LHCN-M2 (cell line): Measurements from ENCODE around the gene CDH1. TPM values are rescaled to one million over a fixed set of nuclear protein-coding genes. Genes with fewer than 3 reads are reported as not detected.

Source experiments
- DNase-seq: peaks from one replicate; pipeline ENCODE4 v3.0.0-alpha.2; 2012; ENCODE audit warnings: low read depth
- total RNA-seq: library from RNA; depleted of rRNA; stranded (reverse); fragments of >200 nt; gene quantifications from 2 replicates; pipeline ENCODE4 v1.2.3, GENCODE V29; 2014

CDH1 gene
- total RNA-seq, 1 experiment from 2014 or later, result not detected

DNA sequence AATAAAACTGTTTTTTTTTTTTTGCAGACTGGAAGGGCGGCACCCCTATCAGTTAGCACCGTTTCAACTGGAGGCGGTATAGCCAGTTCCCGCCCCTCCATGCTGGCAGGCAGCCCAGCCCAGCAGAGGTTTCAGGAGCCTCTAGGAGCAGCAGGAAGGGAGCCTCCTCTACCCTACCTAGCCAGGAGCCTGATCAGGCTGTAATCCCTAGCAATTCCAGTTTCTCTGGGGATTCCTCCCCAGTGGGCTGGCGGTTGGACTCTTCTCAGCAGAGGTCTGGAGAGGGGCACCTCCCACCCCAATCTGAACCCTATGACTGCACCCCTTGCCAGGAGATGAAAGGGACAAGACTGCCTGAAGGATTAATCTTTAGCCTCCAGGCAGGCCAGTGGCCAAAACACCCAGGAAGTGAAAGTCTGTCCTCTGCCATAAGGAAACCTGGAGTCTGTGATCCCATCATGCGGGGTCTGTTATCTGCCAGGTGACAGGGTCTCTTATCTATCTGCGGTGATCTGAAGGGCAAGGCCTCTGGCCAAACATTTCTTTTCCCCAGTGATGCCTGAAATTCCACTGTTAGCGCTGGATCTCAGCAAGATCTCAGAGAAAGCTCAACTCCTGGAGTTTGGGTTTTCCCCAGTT lies 4.9 kb upstream of the CDH1 start:
- no peak for DNase-seq

DNA sequence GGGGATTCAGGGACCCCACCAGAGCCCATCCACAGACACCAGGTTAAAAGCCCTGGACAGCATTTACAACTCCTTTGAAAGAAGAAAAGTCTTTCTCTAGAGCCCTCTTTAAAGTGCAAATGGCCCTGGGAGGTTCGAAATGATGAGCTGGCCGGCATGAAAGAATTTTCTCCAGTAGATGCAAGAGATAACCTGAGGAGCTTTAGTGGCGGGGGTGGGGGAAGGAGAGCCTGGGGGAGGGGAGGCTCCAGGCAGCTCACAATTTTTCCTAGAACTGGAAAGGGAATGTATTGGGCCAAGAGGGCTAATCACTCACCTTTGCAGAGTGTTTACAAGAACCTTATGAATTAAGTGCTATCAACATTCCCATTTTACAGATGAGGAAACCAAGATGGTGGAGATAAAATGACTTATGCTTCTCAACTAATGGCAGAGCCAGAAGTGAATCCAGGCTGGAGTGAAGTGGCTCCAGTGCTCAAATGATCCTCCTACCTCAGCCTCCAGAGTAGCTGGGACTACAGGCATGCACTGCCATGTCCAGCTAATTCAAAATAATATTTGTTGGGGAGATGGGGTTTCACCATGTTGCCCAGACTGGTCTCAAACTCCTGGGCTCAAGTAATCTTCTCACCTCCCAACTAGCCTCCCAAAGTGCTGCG lies 4.2 kb upstream of the CDH1 start:
- no peak for DNase-seq

DNA sequence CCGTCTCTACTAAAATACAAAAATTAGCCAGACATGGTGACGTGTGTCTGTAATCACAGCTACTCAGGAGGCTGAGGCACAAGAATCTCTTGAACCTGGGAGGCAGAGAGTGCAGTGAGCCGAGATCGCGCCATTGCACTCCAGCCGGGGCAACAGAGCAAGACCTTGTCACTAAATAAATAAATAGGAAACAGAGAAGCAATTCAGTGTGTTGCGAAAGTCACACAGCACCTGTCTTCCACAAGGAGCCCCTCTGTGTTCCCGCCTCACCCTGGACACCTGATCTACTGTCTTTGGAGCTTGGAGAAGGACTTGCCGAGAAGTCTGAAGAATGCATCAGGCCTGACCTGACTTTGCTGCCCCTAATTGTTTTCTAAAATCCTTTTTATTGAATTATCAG lies 3.5 kb upstream of the CDH1 start:
- DNase-seq, result no peak

DNA sequence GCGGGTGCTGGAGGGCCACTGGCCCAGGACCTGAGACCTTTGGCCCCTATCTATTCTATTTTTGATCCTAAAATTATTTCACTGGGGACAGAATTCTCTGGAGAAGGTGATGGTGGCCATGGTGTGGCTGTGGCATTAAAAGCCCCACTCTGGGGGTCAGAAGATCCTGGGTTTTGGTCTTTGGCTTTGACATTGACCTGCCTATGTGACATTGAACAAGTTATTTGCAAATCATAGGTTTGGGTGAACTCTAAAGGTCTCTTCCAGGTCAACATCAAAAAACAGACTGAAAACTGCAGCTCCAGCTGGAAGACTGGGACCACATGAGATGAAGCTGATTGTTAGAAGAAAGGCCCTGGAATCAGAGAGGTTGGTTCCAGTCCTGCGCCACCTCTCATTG lies 2.3 kb upstream of the CDH1 start:
- no peak for DNase-seq

DNA sequence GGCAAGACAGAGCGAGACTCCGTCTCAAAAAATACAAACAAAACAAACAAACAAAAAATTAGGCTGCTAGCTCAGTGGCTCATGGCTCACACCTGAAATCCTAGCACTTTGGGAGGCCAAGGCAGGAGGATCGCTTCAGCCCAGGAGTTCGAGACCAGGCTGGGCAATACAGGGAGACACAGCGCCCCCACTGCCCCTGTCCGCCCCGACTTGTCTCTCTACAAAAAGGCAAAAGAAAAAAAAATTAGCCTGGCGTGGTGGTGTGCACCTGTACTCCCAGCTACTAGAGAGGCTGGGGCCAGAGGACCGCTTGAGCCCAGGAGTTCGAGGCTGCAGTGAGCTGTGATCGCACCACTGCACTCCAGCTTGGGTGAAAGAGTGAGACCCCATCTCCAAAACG lies 531 bp upstream of the CDH1 start:
- no peak for DNase-seq

DNA sequence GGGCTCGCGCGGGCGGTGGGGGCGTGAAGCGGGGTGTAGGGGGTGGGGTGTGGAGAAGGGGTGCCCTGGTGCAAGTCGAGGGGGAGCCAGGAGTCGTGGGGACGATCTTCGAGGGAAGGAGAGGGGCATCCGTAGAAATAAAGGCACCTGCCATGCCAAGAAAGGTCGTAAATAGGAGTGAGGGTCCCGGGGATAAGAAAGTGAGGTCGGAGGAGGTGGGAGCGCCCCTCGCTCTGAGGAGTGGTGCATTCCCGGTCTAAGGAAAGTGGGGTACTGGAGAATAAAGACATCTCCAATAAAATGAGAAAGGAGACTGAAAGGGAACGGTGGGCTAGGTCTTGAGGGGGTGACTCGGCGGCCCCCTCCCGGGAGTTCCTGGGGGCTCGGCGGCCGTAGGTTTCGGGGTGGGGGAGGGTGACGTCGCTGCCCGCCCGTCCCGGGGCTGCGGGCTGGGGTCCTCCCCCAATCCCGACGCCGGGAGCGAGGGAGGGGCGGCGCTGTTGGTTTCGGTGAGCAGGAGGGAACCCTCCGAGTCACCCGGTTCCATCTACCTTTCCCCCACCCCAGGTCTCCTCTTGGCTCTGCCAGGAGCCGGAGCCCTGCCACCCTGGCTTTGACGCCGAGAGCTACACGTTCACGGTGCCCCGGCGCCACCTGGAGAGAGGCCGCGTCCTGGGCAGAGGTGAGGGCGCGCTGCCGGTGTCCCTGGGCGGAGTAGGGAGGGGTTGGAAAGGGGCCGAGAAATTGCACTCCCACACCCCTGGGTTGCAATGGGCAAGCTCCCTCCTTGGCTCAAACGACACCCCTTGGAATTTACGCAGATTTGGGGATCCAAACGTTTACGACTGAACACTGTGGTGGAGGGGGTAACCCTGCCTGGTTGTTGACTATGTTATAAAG lies 888 bp downstream of the CDH1 start:
- DNase-seq, result no peak

DNA sequence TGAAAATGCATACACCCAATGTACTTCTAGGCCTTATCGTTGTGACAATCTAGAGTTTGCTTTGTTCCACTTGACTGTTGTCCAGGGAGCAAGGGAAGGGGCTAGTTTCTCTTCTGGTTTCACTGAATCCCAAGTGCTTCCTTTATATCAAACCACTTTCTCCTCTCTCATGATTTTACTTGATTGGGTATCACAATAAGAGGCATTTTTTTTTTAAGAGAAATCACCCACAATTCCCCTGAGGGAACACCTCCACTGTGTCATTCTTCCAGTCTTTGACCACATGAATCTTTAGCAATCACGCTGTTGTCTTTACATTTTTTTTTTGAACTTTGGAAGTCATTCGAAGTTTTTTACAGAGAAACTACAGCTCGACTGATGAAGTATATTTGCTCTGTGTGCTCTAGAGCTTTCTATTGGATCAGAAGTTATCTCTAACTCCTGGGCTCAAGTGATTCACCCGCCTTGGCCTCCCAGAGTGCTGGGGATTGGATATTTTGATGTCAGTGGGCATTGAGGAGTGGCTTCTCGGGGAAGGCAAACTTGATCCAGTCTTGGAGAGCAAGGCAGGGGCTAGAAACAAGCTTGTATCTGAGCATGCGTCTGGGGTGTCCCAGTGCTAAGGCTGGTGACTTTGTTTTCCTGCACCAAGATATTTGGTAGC lies 3.0 kb downstream of the CDH1 start:
- peak; percentile 7 for DNase-seq

DNA sequence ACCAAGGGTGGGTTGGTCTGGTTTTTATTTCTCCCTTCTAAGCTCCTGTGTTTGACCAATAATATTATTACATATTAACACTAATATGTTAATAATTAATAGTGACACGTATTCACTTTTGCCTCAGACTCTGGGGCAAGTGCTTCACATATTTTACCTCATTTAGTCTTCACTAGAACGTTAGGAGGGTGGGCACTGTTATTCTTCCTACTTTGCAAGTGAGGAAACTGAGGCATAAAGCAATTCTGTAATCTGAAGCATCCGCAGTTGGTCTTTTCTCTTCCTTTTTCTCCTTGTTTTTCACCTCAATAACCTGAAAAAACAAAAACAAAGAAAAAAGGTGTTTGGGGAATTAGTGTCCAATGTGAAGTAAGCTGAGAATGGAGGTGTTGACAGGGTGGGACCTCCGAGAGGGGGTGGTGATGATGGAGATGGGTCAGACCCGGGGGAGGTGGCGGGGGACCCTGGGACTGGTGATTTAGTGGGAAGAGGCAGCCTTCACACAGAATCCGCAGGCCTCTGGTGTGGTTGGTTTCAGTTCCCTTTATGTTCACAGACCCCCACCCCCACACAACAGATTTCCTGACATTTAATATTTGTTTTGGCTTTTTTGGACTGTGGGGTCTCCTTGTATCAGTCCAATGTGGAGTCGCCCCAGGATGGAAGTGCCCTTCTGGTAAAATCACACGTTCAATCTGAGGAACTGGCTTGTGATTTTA lies 3.7 kb downstream of the CDH1 start:
- DNase-seq, result no peak

DNA sequence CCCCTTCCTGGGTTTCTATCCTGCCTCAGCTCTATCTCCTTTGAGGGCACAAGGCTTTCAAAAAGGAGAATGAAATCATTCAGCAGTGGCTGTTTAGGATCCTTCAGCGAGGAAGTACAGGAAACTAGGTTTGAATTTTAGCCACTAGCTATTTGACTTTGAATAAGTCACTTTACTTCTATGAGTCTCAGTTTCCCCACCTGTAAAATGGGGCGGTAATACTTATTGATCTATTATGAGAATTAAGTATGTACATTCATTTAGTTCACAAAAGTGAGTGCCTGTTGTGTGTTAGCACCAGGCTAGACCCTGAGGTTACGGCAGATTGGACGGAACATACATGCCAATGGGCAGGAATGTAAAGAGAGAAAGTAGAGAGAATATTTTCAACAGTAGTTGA lies 6.6 kb downstream of the CDH1 start:
- DNase-seq, result no peak

DNA sequence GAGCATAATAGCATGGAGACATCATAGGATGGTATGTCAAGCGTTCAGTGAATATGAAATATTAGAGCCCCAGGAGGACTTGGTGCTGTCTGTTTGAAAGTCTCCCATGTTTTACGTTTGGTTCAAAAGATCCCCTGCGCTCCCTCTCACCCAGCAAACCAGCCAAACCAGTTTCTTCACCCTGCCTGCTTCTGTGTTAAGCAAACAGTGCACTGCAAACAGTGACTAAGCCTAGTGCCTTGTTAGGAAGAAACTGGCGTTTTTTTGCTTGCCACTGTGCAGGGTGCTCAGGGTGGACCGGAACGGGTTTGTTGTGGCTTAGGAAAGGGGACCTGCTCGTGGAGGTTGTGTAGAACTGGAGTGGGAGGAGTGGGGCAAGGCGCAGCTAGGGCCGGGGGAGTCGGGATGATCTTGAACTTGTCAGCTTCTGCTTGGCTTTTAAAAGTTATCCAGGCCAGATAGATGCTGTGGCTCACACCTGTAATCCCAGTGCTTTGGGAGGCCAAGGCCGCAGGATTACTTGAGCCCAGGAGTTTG lies 7.7 kb downstream of the CDH1 start:
- no peak for DNase-seq

DNA sequence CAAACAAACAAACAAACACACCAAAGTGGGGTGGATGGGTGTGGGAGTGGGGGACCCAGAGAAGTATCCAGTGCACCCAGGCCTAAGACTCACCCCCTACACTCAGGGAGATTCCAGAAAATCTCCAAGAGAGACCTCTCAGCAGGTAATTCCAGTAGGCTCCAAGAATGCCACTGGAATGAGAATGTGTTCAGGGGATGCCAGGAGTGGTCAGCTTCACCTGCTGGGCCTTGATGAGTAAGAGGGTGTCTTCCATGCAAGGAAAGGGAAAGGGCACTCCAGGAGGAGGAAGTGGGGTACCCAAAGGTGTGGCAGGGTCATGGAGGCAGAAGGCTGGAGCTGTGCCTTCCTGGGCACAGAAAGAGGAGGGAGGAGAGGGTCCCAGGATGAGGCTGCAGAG lies 9.9 kb downstream of the CDH1 start:
- no peak for DNase-seq

DNA sequence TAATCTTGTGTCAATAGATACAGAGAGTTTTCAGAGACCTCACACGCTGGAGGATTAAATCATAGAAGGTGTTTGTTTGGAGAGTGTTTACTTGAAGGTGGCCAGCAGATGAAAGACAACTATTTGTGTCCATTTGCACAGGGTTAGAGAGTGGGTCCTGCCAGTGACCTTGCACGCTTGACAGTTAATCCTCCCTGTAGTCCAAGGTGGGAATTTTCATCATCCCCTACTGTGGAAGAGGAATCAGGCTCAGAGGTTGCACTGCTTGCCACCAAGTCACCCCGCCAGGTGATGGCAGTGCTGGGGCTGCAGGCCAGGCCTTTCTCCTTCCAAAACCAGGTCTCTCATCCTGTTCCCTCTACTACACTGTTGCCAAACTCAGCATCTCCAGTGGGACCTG lies 12.3 kb downstream of the CDH1 start:
- DNase-seq, result no peak

DNA sequence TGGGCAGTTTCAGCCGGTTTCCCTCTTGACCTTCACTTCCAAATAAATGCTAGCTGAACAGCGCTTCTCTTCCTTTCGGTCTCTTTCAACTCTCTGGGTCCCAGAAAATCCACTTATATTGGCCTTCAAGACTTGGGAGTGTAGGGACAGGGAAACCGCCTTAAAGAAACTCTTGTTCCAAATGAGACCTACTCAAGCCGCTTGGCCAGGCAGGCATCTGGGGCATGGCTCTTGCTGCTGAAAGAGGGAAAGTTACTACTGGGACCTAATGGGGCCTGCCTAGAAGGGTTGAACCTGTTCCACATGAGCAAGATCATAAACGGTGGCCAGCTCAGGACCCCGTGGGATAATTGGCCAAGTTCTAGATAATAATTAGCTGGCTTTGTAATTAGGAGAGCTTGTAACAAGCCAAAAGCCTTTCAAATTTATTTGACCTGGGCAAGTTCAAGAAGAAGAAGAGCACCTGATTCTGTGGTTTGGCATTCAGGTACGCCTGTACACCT lies 13.2 kb downstream of the CDH1 start:
- no peak for DNase-seq

DNA sequence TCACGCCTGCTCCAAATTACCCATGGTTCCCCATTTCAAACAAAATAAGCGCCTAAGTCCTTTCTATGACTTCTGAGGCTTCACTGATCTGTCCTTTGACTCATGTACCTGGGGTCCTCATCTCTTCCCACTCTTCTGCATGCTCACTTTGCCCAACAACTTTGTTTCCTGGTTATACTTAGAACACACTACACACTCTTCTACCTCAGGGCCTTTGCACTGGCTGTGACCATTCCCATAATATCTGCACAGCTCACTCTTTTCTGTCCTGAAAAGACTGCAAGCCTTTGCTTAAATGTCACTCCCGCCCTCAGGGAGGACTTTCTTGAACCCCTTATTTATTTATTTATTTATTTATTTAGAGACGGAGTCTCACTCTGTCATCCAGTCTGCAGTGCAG lies 14.1 kb downstream of the CDH1 start:
- DNase-seq, result no peak

DNA sequence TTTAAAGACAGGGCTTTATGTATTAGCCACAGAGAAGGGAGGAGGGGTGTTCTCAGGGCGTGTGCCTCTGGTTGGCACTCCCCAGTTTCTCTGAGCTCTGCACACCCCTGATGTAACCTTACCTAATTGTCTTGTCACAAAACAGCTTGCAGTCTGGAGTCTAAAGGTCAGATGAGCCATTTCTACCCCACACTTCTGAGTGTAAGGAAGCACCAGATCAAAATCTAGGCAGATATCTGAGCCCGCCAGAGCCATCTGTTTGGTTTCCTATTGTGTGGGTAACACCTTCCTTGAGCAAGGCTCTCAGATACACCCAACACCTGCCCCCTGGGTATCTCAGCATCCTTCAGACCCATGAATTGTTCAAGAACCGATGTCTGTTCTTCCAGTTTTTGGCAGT lies 15.5 kb downstream of the CDH1 start:
- DNase-seq, result no peak

DNA sequence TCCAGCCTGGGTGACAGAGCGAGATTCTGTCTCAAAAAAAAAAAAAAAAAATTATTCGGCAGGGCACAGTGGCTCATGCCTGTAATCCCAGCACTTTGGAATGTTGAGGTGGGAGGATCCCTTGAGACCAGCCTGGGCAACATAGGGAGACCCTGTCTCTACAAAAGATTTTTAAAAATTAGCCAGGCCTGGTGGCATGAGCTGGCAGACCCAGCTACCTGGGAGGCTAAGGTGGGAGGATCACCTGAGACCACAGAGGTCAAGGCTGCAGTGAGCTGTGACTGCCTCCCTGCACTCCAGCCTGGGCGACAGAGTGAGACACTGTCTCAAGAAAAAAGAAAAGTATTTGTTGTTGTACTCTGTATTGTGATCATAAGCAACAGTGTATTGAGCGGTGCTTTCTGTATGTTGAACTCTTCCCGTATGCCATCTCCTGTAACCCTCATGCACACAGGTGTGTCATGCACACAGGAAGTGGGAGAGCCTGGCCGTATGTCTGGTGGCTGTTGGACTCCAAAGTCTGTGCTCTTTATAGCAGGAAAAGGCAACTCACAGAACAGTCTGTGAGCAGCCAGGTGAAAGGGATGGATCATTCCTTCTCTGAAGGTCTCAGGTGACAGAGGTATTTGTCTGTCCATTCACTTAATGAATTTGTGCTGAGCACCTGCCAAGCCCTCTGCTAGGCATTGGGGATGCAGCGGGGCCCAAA lies 17.1 kb downstream of the CDH1 start:
- no peak for DNase-seq

DNA sequence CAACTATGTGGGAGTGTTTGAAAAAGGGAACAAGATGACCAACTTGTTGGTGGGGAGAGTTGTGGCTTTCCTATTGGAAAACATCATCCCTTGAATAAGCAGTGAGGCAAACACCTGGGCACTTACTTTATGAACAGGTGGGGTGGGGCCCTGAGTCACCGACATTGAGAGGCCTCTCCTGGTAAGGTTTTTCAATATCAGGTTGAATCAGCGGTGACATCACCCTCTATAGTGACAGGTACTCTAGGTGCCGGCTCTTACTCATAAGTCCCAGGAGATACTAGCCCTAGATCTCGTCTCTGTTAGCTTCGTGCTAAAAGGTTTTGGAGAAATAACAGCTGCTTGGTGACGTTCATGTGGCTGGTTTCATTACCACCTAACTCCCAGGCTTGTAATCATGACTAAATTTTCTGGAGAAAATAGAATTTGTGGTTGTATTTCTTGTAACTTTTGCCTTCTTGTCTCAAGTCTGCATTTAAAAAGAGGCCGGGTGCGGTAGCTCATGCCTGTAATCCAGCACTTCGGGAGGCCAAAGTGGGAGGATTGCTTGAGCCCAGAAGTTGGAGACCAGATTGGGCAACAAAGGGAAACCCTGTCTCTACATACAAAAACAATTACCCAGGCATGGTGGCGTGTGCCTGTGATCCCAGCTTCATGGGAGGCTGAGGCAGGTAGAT lies 19.3 kb downstream of the CDH1 start:
- peak; percentile 77 for DNase-seq

DNA sequence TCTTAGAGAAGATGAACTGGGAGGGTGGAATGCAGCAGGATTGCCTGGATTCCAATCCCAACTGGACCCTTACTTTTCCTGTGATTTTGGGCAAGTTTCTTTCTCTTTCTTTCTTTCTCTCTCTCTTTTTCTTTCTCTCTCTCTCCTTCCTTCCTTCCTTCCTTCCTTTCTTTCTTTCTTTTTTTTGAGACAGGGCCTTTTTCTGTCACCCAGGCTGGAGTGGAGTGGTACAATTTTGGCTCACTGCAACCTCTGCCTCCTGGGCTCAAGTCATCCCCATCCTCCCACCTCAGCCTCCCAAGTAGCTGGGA lies 20.5 kb downstream of the CDH1 start:
- no peak for DNase-seq

DNA sequence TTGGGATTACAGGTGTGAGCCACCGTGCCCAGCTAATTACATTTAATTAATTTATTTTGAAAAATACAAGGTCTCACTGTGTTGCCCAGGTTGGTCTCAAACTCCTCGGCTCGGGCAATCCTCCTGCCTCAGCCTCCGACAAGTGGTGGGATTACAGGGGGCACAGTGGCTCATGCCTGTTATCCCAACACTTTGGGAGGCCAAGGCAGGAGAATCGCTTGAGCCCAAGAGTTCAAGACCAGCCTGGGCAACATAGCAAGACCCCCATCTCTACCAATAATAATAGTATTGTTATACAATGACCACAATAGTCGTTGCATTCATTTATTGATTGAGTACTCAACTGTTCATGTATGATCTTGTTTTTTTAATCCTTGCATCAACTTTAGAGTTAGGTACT lies 22.0 kb downstream of the CDH1 start:
- DNase-seq, result no peak

DNA sequence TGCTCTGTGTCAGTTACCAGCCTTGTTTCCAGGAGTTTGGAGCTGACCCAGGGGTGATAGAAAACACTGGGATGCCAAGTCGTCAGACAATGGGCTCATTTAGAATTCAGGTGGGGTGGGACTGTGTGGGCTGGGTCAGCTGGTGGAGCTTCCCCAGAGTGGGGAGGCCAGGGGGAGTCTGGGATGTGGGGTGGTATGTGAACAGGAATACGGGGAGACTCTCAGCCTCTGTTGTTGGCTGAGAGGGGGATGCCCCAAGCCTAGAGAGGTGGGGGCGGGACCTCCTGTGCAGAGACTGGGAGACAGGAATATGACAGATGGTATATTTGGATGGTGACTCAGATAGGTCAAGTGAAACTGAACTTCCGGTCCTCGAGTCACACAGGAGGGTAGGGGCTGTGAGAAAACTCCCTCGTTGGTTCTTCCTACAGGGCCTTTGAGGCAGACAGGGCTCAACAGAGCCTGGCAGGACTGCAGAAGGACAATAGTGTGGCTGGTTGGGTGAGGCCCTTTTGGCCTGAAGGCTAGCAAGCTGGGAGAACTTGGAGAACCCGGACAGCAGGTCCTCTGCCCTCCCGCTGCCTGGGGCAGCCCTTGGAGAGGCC lies 23.7 kb downstream of the CDH1 start:
- peak; percentile 32 for DNase-seq
